CD4-positive, alpha-beta T cell treated with Interleukin-6 for 4 hours (primary cell): ENCODE measurements around the gene KDM4C.

Experiments used
- DNase-seq: peaks from one replicate; pipeline ENCODE4 v3.0.0-alpha.2; 2020; ENCODE audit warnings: mixed read lengths

KDM4C gene

GRCh38 chr9:6870650-6871477 is 113.1 kb downstream of the KDM4C start:
- DNase-seq = no peak

GRCh38 chr9:6873857-6874256 is 116.1 kb downstream of the KDM4C start:
- DNase-seq = no peak

GRCh38 chr9:6876195-6876894 is 118.6 kb downstream of the KDM4C start:
- no peak for DNase-seq

- DNase-seq = no peak
These were observed 119.9 kb downstream of the KDM4C start for GRCh38 chr9:6877671-6878161.

- DNase-seq = no peak
These were observed 122.9 kb downstream of the KDM4C start for GRCh38 chr9:6880626-6881025.

GRCh38 chr9:6884101-6884500 is 126.3 kb downstream of the KDM4C start:
- no peak for DNase-seq

GRCh38 chr9:6884990-6885389 is 127.2 kb downstream of the KDM4C start:
- DNase-seq = no peak

- no peak for DNase-seq
These were observed 129.3 kb downstream of the KDM4C start for GRCh38 chr9:6887051-6887450.

GRCh38 chr9:6889868-6890267 is 132.1 kb downstream of the KDM4C start:
- no peak for DNase-seq

GRCh38 chr9:6893350-6894131 is 135.8 kb downstream of the KDM4C start:
- DNase-seq = no peak

- no peak for DNase-seq
These were observed 136.4 kb downstream of the KDM4C start for GRCh38 chr9:6894135-6894534.

GRCh38 chr9:6895754-6896153 is 138.0 kb downstream of the KDM4C start:
- DNase-seq = no peak

- no peak for DNase-seq
These were observed 138.8 kb downstream of the KDM4C start for GRCh38 chr9:6896562-6896961.

- DNase-seq = no peak
These were observed 139.5 kb downstream of the KDM4C start for GRCh38 chr9:6897207-6897822.

- DNase-seq = no peak
These were observed 140.1 kb downstream of the KDM4C start for GRCh38 chr9:6897898-6898302.

- DNase-seq = no peak
These were observed 141.5 kb downstream of the KDM4C start for GRCh38 chr9:6899274-6899673.

GRCh38 chr9:6900440-6900883 is 142.7 kb downstream of the KDM4C start:
- no peak for DNase-seq

- no peak for DNase-seq
These were observed 143.4 kb downstream of the KDM4C start for GRCh38 chr9:6901180-6901579.

GRCh38 chr9:6902423-6902822 is 144.7 kb downstream of the KDM4C start:
- DNase-seq = no peak

- DNase-seq = no peak
These were observed 146.6 kb downstream of the KDM4C start for GRCh38 chr9:6904371-6904770.

- DNase-seq = no peak
These were observed 148.1 kb downstream of the KDM4C start for GRCh38 chr9:6905850-6906375.

- DNase-seq = no peak
These were observed 150.1 kb downstream of the KDM4C start for GRCh38 chr9:6907772-6908381.
